HEK293T (cell line): ENCODE data around the gene SLC24A4.

Experiments used
- ELF4 ChIP-seq: fragments of 450-650 bp; IDR thresholded peaks from 2 replicates; pipeline ENCODE4 v1.6.1; 2017; ENCODE audit warnings: antibody characterized with exemption
- FOXA1 ChIP-seq: fragments of 450-650 bp; IDR thresholded peaks from 2 replicates; pipeline ENCODE4 v1.6.1; 2016; ENCODE audit warnings: mild to moderate bottlenecking
- FOXM1 ChIP-seq: fragments of 450-650 bp; IDR thresholded peaks from 2 replicates; pipeline ENCODE4 v1.6.1; 2017; ENCODE audit warnings: mild to moderate bottlenecking, borderline replicate concordance
- L3MBTL2 ChIP-seq: fragments of 450-650 bp; conservative IDR thresholded peaks from 2 replicates; pipeline ENCODE4 v1.6.1; 2016; ENCODE audit warnings: mild to moderate bottlenecking
- NFRKB ChIP-seq: fragments of 450-650 bp; IDR thresholded peaks from 2 replicates; pipeline ENCODE4 v1.6.1; 2016; ENCODE audit warnings: mild to moderate bottlenecking, moderate library complexity
- SP1 ChIP-seq: fragments of 450-650 bp; IDR thresholded peaks from 2 replicates; pipeline ENCODE4 v1.6.1; 2017
- ZNF384 ChIP-seq: fragments of 450-650 bp; IDR thresholded peaks from 2 replicates; pipeline ENCODE4 v1.6.1; 2016

DNA sequence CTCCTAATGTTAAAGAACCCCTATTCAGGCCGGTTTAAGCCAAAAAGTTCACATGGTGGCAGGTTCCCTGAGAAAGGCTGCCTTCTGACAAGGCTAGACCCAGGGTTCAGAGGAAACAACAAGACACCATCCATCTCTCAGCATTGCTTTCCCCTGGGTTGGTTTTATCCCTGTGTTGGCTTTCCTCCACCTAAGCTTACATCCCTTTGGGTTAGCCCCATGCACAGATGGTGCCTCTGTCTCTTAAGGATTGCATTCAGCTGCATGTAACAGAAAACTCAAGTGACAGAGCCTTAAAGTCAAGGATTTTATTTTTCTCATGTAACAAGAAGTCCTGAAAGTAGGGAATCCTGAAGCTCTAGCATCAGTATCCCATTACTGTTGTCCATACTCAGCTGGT is 147.8 kb downstream of the SLC24A4 start:
- no peak for TF ChIP-seq FOXM1
- TF ChIP-seq FOXA1: no peak
- no peak for TF ChIP-seq L3MBTL2
- TF ChIP-seq ZNF384: no peak
- TF ChIP-seq NFRKB: no peak
- TF ChIP-seq SP1: no peak
- TF ChIP-seq ELF4: no peak
